NCI-H460 (cell line): Measurements from ENCODE around the gene SLC7A14. TPM values are rescaled to one million over a fixed set of nuclear protein-coding genes. Genes with fewer than 3 reads are reported as not detected.
A peak's percentile ranks its signal among the peaks of the same experiment; 100 is the strongest.

ENCODE experiments used
- DNase-seq: peaks from one replicate; pipeline ENCODE4 v3.0.0-alpha.2; 2016; ENCODE audit warnings: low read depth; ENCODE audit errors: extremely low read depth
- total RNA-seq: library from RNA; depleted of rRNA; stranded (reverse); fragments of >200 nt; shearing (Covaris generic); gene quantifications from 2 replicates; pipeline ENCODE4 v1.2.3, GENCODE V29; 2014

The SLC7A14 gene
- total RNA-seq, 1 experiment from 2014 or later: not detected

DNA sequence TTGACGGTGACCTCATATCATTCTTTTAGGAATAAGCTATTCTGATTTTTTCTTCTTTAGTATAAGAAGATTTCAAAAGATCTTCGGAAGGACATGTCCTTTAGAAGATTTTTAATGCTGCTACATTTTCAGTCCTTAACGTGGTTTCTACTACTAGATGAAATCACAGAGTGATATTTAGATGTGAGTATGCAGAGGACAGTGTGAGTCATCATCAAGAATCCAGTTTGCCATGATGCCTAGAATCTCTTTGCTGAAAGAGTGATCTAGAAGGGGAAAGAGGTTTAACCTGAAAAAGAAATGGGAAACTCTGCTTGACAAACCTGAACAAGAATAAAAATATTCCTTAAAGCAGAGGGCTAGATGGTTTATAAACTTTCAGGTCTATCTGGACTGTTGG, 43.2 kb downstream of the SLC7A14 start:
- no peak for DNase-seq

DNA sequence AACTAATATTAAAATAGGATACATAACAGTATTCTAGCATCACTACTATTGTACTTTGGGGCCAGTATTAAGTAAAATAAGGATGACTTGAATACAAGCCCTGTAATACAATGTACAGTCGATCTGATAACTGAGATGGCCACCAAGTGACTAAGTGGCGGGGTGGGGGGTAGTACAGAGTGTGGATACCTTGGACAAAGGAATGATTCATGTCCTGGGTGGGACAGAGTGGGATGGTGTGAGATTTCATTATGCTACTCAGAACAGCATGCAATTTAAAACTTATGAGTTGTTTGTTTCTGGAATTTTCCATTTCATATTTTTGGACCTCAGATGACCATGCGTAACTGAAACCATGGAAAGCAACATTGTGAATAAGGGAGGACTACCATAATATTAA, 46.0 kb downstream of the SLC7A14 start:
- no peak for DNase-seq

DNA sequence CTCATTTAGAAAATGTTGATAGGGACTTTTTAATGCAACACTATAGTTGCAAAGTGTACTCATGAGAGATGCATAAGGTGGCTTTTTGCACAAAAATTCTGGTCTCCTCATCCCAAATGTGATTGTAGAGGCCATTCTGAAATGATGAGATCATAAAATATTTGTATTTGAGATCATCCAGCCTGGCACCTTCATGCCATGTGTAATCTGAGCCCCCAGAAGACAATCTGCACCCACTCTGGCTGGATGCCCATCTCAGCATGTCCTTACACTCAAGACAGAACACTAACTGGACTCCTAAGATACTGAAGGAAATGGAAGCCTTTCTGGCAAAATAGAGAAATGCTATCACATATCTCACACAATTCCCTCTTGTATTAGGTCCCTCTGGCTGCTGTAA, 49.2 kb downstream of the SLC7A14 start:
- no peak for DNase-seq

DNA sequence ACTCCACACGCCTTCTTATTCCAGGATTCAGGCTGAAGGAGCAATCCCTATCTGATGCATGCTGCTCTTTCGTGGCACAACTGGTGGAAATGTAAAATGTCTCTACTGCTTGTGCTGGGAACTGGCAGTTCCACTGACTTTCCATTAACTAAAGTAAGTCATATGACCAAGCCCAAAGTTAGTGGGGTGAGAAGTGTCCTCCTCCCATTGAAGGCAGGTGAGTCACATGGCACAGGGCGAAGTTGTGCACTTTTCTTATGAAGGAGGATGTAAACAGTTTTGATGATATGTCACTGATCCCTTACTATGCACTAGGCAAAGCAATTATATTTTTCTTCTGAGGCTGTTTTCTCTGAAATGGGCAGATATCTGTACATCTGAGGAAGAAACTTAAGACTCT, 51.6 kb downstream of the SLC7A14 start:
- no peak for DNase-seq

DNA sequence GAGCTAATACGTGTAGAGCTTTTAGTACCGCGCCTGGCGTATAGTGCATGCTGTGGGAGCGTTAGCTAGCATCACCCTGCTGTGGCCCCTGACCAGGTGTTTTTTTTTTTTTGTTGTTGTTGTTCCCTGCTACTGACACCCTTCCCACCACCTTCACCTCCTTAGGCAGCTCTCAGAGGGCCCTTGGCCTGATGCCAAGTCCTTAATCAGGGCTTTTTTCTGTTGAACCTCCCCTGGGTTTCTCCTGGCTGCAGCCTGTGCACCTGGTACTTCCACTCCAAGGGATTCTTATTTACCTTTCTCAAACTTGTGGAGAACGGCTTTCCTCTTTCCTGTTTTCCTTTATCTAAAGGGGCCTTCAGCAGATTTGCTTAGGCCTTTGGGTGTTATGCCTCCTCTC, 53.3 kb downstream of the SLC7A14 start:
- no peak for DNase-seq

DNA sequence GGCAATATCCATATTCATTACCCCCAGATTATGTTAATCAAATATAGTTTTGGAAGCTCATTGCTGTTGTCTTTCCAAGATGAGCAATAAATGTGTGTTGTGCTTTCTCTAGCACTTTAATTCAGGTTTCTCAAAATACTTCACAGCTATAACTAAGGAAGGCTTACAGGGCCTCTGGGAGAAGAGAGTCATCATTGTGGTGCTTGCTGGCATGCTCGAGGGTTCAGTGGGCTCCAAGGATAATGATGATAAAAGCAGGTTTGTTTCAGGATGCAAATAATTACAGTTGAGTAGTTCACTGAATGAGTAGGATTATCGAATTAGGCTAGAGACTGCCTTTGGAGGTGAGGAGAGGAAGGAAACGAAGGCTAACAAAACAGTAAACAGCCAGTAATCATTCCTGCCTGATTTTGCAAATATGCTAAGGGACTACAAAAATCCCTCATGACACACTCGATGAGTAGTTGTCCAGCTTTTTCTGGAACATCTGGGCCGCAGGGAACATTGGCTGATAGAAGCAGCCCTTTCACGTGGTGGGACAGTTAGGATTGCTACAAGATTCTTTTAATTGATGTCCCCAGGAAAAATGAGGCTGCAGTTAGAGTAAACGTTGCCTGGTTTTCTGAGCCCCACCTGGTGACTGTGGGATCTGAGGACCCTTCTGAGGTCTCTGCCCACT, 54.1 kb downstream of the SLC7A14 start:
- no peak for DNase-seq

DNA sequence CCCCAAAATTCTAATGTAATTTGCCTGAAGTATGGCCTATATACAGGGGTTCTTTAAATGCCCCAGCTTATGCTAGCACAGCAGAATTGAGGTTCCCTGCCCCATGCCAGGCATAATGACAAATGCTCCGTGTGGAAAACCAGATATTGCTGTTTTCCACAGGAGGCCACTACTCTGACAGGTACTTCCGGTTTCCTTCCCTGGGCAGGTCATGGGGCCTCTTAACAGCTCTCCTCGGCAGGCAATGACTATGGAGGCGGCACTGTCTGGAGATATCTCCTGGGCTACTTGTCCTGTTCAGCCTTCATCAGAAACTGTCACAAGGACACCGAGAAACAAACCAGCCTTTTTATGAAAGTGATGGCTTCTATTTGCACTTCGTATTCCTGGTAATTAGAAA, 54.8 kb downstream of the SLC7A14 start:
- no peak for DNase-seq

DNA sequence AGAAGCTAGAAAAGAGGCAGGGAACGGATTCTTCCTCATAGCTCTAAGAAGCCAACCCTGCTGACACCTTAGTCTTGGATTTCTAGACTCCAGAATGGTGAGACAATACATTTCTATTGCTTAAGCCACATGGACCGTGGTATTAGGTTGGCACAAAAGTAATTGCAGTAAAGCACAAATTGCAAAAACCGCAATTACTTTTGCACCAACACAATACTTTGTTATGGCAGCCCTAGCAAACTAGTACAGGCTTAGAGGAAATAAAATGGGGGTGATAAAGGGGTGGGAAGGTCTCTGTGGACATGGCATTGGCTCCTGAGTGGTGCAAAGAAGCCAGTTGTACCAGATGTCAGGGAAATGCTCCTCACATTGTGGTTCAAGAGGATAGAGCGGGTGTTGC, 56.0 kb downstream of the SLC7A14 start:
- no peak for DNase-seq

DNA sequence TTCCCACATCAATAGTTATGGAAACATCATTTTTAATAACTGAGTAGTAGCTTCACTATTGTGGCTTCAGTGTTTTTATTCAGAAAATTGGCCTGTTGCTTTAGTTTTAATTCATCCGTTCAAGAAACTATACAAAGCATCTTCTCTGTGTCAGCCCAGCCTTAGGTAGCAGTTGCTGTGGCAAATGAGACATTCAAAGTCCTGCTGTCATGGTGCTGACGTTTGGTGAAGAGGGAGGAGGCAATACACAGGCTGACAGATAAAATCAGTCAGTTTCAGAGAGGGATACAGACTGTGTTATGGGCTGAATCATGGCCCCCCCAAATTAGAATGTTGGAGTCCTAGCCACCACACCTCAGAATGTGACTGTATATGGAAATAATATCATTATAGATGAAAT, 56.5 kb downstream of the SLC7A14 start:
- DNase-seq: no peak

DNA sequence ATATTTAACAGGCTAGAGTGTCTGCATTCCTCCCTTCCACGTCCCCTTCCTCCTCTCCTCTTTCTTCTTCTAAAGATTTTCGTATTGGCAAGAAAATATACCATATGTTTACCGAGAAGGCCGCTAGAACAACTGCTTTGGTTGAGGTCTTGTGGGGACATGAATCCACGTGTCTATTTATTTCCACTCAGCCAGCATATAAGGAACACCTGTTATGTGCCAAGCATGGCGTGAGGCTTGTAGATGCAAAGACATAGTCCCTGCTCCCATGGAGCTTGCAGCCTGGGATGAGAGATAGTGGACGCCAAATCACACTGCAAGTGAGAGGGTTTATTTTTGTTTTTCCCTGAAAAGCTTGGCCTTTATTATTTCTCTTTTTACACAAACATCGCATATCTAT, 57.1 kb downstream of the SLC7A14 start:
- no peak for DNase-seq

DNA sequence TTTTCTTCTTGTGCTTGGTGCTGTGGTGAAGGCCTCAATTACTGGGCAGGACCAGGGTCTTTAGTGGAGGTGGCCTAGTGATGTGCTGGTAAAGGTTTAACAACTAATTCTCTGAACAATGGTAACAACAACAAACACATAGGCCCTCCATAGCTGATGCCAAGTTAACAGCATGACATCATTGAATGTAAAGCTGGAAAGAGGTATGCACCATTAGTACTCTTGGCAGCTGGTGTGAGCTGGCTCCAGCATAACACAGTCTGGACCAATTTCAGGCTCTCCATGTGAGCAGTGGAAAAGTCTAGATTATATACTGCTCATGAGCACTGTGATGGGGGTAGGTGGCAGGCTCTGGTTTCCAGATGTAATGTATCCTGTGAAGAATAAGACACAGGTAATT, 61.8 kb downstream of the SLC7A14 start:
- DNase-seq: no peak

DNA sequence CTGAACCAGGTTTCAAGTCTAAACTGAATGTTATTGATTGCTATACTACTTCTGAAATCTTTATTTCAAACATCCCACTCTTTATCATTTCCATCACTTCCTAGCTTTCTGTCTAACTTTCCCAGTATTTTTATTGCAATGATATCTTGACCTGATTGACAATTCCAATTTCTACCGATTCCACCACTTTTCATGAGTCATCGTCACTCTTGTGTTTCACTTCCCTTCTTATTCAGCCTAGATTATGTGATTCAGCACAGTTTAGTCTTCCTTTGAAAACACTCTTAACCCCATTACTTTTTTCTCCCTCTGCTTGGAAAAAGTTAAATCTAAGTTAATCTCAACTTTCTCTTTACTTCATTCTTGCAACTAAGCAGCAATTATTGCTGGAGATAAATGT, 62.6 kb downstream of the SLC7A14 start:
- no peak for DNase-seq

DNA sequence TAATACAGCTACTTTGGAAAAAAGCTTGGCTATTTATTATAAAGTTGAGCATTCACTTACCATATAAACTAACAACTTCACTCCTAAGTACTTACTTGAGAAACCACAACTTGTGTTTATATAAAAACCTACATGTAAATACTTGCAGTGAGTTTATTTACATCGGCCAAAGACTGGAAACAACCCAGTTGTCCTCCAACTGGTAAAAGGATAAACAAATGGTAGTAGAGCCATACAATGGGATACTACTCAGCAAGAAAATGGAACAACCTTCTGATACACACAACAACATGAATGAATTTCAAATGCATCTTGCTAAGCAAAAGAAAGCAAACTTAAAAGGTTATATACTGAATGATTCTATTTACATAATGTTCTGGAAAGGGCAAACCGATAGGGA, 63.7 kb downstream of the SLC7A14 start:
- no peak for DNase-seq

DNA sequence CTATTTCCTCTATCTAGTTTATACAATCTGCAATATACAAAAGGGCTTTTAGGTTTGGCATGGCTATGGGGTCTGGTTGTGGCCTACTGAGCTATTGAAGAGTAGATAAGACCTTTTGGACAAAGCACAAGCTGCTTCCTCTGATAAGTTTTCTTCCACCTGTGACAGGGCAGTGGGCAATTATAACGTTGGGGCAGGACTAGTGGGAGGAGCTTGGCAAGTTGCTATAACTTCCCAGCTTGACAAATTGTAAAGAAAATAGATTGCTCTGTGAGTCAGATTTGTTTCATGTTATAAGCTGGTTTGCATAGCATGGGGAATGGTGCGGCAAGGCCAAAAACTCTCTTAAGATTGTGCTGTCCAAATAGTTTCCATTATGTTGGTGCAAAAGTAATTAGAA, 64.9 kb downstream of the SLC7A14 start:
- no peak for DNase-seq

DNA sequence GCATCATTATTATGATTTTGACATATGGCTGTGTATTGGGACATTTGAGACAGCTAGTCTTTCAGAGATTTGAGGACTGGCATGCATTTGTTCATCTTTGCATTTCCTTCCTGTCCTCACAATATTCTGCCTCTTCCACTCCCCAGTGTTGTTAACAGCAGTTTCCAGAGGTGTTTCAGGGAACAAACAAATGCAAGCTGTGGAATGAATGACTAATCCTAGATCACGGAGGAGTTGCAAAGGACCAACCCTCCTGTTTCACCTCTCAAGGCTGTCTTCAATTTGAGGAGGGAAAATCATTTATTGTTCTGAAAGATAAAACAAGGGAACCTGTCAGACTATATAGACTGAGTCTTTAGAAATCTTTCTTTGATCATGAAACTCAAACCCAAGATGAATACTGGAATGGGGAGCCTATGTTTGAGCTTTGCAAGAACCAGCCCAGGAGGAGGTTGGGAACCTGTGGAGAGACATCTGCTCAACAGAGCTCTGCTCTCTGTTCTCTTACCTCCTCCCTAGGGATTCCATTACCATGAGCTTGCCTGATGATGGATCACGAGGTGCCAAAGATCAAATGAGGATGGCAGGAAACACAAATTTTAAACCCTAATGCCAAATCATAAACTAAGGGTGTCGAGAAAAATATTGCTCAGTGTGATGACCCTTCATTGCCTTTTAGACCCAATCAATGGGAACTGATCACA, 68.5 kb downstream of the SLC7A14 start:
- DNase-seq: no peak

DNA sequence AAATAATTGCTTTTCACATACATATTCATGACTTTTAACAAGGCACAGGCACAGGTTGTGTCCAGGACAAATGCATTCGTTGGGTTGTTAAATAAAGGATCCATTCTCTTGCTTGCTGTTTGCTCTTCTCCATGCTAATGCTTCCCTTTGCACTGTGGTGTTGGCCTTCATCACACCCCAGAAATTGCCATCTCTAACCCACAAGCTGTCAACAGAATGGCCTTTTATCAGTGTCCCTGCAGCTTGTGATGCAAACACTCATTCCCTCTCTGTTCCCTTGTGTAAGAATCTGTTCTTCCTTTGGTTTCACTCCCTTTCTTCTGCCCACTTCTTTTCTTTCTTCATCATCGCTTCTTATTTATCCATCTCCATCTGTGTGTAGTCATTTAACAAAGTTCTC, 72.2 kb downstream of the SLC7A14 start:
- DNase-seq: no peak

DNA sequence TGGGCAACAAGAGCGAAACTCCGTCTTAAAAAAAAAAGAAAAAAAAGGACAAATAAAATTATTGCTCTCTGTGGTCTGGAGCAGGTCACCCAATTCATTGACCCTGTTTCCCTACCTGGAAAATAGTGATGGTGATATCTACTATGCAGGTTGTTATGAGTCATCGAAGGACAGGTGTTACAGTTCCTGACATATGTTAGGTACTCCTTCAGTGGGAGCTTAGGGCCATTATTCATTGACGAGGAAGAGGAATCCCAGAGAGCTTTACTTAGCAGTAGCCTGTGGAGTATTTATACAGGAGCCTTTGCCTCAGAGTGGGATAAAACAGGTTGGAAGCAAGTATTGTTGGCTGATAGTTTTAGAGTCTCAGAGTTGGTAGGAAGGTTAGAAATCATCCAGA, 74.5 kb downstream of the SLC7A14 start:
- no peak for DNase-seq

DNA sequence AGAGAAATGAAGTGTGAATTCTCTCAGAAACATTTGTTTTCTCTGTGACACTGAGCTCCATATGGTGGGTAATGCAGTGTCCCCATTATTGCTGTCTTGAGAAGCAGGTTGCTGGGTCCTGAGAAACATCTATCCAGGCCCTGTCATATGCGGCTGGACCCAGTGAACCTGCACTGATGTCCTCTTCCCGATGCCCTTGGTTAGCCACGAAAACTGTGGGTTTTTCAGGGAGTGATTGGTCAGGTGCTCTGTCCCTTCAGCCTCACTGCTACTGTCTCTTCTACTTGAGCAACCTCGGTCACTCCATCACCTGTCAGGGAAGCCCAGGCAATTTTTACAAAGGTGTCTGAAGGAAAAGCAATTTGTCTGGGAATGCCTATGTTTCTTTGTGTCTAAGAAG, 77.0 kb downstream of the SLC7A14 start:
- DNase-seq: no peak

DNA sequence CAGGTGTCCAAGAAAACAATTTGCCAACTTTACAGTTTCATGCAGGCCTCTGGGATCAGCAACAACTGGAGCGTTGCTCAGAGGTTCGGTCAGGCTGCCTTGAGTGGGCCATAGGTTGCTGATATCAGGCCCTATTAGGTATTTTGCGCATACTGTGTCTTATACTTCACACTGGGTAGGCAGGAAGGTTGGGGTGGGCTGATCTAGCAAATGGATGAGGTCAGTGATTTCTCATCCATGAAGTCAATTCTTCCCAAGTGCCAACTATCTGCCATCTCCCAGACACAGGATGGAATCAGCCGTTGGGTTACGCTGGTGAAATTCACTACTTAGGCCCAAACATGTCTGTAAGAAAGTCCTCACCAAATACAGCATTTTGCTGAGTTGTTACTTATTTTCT, 77.6 kb downstream of the SLC7A14 start:
- no peak for DNase-seq

DNA sequence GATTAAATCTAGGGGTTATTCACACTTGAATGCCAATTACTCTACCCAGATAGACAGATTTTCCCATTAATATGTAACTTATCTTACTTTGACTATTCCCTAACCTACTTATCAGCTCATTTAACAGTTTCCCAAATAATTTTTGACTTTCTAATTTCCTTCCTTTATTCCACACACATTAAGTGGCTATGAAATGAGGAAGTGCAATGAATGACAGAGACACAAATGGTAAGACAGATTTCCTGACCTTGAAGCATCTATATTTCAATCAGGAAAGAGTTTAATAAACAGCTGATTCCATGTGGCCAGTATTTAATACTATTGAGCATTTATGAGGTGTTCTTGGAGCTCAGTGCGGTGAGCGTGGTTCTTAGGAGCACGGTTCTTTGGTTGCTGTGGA, 78.8 kb downstream of the SLC7A14 start:
- no peak for DNase-seq

DNA sequence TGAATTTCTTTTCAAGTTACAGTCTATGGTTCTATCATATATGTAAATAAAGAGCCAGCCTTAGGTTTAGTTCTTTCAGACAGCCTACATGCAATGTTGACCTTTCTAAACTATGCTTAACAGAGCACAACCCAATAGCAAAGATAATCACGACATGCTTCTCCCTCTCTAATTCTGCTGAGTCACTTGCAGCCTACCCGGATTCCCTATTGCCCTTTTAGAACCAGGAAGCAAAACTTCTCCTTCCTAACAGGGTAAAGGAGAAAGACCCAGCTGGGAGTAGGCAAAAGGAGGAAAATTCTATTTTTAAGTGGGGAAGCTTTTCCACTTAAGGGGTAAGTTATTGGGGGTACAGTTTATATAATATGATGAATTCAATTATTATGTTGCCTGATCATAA, 79.3 kb downstream of the SLC7A14 start:
- peak; percentile 75 for DNase-seq

DNA sequence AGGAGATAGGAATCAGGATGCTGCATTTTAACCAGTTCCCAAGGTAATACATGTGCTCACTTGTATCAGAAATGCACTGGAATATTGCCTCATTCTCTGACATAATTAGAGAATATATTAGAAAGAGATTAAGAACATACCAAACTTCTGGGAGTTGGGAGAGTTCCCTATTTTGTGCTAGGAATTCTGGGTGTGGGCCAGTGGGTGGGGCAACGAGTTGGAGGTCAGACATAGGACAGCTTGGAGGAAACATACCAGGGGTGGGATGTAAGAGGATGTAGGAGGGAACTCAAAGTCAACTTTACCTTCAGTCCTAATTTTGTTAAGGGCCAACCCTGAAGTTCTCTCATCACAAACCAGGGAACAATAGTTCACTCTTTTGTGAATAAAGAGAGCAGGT, 83.6 kb downstream of the SLC7A14 start:
- no peak for DNase-seq

DNA sequence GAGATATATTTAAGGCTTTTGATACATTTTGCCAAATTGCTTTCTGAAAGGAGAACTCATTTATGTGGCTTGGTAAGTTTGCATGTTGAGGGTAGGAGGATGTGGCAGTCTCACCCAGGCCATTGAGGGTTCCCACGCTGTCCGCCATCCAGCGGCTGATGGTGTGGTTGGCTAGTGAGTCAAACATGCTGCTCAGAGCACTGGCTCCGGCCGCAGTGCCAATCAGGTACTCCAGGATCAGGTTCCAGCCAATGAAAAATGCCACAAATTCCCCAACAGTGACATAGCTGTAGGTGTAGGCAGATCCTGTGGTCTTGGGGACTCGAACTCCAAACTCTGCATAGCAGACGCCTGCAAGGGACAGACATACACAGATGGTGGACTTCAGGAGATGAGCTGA, 84.9 kb downstream of the SLC7A14 start:
- no peak for DNase-seq
